NCI-H2107 treated with DMSO at 0.1 percent for 48 hours (cell line): ENCODE data around the gene RASGEF1B.
"Not testable (repeated sequence)": the region's sequence is repeated elsewhere in the genome, so short reads cannot be mapped to it uniquely, and the experiment has no call there.

Experiments
- DNase-seq: peaks from one replicate; lab custom pipeline; 2025; ENCODE audit not compliant: unreplicated experiment; lab: John Stamatoyannopoulos, UW

The RASGEF1B gene

DNA sequence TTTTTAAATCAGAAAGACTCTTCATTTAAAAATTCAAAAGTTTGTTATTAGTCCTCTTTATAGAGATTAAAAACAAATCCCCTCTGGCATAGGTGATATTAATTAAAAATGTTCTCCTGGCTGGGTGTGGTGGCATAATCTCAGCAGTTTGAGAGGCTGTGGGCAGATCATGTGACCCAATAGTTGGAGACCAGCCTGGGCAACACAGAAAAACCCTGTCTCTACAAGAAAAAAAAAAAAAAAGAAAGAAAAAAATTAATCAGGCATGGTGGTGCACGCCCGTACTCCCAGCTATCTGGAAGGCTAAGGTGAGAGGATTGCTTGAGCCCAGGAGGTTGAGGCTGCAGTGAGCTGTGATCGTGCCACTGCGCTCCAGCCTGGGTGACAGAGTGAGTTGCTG, 38.9 kb downstream of the RASGEF1B start:
- no peak for DNase-seq

DNA sequence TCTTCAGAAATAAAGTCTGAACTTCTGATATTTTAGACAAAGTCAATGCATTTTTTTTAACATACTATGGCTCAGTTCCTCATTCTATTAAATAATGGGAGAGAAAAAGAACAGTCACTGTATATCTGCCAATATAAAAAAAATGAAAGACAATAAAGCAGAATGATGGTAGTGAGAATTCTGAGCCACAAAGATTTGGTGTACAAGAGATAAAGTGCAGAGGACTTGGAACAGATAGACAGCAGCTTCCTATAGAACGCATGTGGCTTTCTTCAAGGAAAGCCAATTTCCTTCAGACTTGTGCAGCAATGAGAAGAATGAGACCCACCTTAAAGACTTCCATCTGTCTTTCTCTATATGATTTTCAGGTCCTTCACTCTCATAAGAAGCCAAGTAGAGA, 39.7 kb downstream of the RASGEF1B start:
- no peak for DNase-seq

DNA sequence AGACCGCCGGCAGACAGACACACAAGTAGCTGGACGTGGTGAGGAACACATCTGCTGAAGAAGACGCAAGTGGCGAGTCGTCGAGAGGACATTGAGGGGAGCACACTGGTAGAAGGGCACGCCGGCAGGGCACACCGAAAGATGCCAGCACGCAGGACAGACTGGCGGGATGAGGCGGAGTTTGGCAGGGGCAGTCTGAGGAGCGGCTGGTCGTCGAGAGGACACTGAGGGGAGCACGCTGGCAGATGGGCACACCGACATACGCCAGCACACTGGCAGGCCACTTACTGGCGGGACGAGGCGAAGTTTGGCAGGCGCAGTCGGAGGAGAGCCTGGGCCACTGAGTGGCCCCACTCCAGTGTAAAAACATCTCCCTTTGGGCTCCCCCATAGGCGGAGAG, 42.1 kb downstream of the RASGEF1B start:
- DNase-seq = no peak

DNA sequence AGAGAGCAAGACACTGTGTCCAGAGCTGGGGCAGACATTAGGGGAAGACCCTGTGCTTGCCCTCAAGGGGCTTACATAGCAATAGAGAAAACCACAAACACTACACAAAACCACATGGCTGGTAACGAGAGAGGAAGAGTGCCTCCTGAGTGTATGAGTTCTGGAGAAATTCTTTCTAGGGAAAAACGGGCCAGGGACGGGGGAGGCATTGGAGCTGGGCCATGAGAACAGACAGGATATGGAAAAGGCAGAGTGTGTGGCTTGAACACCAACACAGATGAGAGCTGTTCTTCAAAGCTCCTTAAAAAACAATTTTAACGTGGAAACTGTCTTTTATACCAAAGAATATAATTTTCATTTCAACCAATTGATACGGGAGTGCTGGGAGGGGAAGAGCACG, 42.7 kb downstream of the RASGEF1B start:
- no peak for DNase-seq

DNA sequence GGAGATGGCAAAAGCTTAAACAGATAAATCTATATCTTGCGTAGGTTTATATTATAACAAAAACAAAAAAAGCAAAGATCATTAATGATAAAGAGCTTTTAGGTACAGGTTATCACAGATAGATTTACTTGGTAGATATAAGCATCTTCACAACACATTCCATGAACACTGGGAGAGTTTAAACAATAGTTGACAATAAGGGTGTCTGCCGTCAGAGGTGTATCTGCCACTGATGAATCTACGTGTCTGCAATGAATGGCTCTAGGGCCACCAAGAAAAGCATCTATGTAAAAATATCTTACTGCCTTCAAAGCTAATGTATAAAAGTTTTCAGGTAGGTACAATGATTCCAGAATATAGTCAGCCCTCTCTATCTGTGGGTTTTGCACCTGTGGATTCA, 43.7 kb downstream of the RASGEF1B start:
- no peak for DNase-seq

DNA sequence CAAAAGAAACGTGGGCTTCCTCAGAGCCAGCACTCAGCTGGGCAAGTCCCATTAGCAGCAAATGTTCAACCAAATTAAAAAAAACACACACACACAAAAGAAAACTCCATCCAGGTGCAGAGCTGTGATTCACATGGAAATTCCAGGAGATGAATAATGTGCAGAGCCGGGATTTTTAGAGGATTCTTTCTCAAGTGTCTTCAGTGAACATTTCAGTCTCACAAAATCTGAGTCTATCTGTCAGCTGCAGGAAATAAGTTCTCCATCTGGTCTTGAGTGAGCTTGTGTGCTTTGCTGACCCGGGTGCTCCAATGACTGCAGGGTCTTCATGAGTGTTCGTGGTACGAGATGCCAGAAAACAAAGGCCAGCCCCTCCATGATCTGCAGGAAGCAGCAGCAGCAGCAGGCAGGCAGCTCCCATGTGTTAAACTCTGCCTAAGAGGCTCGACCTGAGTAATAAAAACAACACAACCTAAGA, 44.3 kb downstream of the RASGEF1B start:
- no peak for DNase-seq

DNA sequence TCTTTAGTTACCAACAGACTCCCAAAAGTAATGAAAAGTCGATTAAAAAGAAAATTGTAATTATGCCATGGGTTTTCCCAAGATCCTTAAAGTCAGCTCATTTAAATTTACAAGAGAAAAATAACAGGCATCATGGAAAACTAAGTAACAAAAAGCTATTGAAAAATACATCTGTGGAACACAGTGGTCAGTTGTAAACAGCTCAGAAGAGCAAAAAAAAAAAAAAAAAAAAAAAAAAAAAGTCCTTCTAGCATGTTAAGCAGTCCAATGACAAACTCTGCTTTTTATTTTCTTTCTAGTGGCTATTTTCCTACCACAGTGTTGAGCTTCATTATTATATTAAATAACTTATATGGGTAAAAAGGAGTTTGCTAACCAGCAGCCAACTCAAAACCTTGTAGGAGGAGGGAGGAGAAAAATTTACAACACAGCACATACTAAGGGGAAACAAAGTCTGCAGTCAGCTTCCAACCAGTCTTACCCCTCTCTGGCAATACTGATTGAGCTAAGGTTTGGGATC, 44.9 kb downstream of the RASGEF1B start:
- DNase-seq = no peak

DNA sequence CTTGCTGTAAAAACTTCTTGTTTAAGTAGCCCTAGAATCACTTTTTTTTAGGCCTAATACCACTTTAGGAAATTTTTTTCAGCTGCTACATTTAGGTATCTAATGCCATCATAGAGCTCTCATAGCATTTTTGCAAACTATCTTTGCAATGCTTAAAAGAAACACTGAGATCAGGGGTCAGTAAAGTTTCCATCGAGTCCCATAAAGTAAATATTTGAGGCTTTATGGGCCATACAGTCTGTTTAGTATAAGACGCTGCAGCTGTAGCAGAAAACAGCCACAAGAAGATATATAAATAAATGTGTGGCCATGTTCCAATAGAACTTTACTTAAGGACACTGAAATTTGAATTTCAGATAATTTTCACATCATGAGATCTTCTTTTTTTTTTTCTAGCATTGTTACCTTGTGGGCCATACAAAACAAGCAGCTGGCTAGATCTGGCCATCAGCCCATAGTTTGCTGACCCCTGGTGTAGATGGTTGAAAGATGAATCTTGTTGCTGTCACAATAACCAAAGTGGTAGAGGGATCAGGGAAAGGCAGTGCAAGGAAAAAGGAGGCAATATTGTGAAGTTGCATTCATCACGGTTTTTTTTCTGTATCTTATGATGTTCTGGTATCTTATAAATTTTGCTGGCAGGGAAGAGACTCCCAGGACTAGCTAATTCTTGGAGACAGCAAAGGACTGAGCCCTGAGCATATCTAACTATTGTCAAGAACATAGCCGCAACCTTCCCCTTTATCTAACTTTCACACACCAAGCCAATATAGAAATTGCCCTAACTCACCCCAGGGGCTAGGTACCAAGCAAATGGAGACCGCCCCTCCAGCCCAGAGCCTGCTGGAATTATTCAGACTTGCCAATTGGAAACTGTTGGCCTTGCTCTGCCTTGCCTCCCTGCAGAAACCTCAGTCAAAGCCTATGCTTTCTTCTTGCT, 46.6 kb downstream of the RASGEF1B start:
- DNase-seq = no peak

DNA sequence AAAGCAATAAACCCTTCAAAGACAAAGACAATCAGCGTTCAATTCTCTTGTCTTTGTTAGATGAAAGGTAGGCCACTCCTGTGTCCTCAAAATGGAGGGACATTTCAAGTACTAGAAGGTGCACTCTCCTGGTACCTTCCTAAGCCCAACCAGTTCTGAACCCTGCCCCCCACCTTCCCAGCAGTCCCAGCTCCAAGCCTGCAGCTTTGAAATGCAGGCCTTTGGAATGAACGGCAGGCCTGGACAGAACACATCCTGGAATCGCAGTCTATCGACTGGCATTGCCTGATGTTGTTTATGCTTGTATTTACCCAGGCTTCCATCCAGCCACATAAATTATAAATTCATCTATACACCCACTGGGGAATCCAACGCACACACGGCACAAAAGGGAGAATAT, 47.4 kb downstream of the RASGEF1B start:
- DNase-seq = no peak

DNA sequence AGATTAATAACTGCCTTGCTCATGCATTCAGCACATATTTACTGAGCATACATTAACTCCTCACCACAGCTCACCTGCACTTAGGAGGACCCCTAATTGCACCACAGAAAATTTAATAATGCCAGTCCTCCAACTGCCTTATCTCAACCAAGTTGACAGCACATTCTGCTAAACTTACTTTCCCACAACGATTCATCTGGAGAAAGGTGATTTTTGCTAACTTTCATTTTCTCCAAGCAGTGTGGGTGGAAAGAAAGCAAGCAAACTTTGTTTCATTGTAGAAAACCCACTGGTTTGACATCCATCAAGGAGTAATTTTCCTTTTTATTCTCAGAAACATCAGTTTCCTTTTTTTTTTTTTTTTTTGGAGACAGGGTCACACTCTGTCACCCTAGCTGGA, 49.1 kb downstream of the RASGEF1B start:
- no peak for DNase-seq

DNA sequence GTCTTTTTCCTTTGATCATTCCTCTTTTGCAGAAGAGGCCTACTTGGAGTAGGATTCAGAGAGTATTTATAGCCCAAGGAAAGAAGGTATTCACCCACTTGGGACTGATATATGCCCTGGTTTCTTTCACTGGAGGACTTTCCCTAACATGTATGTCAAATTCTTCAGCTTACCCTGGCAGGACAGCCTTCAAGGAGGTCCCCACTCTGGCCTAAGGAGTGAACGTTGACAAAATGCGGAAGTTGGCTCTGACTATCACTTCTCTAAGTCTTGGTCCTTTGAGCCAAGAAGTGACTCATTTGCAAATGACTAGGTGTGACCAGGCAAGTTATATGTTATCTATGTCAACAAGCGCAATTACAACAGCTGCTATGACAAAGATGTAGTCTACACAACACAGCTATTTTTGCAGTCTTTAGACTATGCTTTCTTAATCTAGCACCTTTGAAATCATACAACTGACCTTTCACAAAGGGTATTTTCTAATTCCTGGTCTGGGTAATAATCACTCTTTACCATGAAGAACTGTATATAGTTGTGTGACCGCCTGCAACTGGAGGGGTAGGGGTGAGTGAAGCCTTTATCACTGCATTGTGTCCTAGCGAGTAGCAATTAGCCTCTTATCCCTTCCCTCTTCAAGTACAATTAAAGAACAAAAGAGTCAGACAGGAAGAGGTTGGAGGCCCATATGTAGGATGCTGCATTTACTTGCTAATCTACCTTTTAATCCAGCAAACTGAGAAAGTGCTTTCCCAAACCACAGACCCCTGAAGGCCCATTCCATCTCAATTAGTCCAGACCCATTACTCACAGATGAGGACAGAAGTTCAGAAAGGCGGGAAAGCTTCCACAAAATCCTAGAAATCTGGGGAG, 50.1 kb downstream of the RASGEF1B start:
- peak; percentile 55 for DNase-seq

DNA sequence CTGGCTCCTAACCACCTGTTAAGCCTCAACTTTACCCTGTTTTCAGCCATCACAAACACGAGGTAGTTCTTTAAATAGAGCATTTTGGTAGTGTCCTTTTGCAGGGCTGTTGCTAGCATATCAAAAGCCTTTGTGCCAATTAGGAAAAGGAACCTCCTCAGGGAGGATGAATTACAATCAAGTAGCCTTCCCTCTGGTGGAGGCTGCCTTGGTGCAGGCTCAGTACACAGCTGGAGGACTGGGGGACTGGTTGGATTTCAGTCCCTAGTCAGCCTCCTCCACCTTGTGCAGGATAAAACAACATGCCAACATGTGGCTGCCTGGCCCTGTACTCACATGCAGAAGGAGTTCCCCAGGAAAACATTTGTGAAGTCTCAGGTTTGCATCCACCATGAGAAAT, 53.1 kb downstream of the RASGEF1B start:
- DNase-seq = no peak

DNA sequence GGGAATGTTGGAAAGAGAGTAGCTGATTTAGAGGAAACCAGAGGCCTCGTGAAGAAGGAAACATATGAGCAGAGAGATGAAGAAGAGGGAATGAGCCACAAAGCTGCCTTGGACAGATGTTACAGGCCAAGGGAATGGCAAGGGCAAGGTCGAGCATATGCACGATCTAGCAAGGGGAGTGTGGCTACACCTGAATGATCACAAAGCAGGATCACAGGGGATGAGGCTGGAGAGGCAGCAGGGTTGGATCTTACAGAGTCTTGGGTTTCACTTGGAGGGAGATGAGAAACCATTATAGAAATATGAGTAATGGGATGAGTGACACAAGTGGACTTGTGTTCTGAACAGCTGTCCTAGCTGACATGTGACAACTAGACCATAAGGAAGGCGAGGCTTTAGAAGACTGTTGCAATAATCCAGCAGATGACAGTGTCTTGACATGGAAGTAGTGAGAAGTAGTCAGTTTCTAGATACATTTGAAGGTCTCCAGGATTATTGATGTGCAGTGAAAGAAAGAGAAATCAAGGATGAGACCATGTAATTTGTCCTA, 58.7 kb downstream of the RASGEF1B start:
- no peak for DNase-seq

DNA sequence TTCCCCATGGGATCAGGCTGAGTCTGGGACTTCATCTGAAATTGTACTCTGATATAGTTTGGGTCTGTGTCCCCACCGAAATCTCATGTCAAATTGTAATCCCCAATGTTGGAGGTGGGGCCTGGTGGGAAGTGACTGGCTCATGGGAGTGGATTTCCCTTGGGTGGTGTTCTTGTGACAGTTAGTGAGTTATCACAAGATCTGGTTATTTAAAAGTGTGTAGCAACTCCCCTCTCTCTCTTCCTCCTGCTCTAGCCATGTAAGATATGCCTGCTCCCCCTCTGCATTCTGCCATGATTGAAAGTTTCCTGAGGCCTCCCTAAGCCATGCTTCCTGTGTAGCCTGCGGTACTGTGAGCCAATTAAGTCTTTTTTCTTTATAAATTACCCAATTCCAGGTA, 61.0 kb downstream of the RASGEF1B start:
- DNase-seq = no peak

DNA sequence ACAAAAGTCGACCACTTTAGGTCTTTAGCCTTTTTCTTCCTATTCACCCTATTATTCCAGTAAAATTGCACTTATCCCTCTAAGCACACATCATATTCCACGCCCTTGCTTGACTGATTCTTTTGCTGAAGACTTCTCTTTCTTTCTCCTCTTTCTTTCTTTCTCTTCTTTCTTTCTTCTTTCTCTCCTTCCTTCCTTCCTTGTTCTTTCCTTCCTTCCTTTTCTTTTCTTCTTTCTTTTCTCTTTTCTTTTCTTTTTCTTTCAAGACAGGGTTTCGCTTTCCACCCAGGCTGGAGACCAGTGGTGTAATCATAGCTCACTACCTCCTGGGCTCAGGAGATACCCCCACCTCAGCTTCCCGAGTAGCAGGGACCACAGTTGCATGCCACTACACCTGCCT, 61.9 kb downstream of the RASGEF1B start:
- DNase-seq = no peak

DNA sequence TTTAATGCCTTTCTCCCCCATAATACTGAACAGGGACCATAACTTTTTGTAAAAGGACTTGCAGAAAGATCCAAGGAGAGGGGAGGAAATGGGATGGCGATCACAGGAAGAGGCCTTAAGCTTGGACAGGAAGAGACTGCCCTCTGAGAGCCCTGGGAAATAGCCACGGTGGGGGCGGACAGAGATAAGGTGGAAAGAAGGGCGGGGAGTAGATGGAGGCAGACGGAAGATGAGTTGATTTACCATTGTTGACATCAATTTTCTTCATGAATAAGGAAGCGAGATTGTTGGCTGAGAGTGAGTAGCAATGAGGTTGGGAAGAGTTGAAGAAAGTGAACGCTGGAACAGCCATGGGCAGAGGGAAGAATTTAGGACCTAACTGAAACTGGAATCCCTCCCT, 63.4 kb downstream of the RASGEF1B start:
- DNase-seq = no peak

DNA sequence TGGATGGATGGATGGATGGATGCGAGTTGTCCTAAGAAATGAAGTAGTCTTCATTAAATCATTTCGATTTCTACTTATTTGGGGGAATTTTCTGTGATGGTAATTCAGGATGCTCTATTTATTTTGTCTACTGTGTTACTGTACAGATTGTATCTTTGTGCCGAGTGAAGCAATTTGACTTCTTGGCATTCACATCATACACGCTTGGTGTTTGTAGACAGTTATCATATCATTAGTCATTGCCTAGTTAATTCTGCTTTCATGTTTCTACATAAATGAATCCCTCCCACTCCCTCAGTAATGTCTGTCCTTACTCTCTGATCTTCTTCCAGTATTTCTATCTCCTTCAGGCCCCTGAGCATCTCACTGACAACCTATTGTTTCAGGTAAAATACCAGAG, 64.0 kb downstream of the RASGEF1B start:
- no peak for DNase-seq

DNA sequence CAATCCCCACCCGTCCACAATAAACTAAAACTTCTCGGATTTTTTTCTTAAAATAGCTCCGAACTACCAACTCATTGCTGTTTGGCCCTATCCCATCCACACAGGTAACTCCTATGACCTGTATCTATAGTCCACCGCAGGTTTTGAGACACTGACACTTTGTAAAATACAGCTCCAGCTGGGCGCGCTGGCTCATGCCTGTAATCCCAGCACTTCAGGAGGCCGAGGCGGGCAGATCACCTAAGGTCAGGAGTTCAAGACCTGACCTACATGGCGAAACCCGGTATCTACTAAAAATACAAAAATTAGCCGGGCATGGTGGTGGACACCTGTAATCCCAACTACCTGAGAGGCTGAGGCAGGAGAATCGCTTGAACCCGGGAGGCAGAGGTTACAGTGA, 65.2 kb downstream of the RASGEF1B start:
- not testable (repeated sequence) for DNase-seq

DNA sequence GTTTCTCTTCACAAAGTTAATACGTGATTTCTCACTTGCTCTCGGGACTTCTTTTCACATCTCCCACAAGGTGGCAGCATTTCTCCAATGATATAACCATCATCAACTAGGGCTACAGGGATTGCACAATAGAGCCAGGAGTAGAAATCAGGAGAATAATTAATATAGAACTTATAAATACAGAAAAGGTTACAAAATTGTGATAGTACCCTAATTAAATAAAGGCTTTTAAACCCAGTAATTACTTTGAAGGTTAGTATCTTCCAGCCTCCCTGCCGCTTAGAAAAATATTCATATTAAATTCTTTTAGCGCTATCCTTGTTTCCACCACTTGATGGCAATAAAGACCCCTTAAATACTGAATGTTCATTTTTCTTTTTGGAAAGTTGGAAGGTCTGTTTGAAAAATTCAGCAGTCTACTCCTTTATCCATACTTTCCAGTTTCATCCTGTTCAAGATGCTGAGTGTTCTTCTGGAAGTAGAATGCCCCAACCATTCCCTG, 65.8 kb downstream of the RASGEF1B start:
- DNase-seq = peak; percentile 55

DNA sequence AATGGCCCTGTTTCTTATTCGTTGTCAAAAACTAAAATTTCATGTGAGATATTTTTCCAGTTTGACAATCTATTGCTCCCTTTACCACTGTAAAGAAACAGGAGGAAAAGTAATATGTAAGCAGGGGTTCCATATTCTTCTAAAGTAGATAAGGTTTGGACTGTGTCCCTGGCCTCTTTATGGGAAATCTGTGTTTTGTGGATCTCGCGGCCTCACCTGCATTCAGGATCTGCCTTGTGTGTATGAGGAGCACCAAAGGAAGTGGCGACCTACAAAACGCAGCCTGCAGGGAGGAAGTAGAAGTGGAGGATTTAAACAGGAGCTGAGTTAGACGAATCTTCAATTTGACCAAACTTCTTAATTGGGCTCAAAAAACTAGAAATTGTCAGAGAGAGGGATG, 67.0 kb downstream of the RASGEF1B start:
- no peak for DNase-seq

DNA sequence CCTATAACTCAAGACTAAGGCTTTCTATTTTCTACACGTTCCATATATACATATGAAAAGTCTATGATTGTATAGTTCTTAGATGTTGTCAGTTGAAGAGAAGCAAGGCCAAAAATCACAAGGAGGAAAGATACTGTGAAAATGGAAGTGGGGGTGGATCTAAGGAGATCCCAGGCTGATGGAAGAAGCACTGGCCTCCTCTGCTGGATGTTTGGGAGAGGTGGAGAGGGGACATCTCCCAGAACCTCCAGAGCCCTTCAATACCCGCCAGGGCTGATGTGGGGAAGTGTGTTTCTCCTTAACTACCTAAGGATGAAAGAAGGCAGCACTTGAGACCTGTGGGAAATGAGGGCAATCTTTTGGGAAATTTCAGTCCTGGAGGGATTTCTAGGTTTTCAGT, 67.4 kb downstream of the RASGEF1B start:
- no peak for DNase-seq
